ENCODE data around the gene IL23A.

DNA sequence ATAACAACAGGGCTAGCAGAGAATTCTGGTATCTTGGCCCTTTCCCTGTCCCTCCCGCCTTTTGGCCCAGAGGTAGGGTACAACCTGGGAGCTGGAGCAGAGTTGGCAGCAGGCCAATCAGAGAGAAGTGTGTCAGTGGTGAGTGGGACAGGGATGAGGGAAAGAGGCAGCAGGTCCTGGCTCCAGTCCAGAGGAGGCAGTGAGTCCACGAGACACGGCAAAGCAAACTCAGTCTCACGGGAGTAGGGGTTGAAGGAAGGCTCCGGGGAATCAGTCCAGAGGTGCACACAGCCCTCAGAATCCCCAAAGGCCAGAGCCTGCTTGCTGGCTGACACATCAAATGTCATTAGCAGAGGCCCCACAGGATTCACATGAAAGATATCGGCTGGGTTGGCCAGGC is 12.2 kb upstream of the IL23A start:
- TF ChIP-seq, protein P1, sequence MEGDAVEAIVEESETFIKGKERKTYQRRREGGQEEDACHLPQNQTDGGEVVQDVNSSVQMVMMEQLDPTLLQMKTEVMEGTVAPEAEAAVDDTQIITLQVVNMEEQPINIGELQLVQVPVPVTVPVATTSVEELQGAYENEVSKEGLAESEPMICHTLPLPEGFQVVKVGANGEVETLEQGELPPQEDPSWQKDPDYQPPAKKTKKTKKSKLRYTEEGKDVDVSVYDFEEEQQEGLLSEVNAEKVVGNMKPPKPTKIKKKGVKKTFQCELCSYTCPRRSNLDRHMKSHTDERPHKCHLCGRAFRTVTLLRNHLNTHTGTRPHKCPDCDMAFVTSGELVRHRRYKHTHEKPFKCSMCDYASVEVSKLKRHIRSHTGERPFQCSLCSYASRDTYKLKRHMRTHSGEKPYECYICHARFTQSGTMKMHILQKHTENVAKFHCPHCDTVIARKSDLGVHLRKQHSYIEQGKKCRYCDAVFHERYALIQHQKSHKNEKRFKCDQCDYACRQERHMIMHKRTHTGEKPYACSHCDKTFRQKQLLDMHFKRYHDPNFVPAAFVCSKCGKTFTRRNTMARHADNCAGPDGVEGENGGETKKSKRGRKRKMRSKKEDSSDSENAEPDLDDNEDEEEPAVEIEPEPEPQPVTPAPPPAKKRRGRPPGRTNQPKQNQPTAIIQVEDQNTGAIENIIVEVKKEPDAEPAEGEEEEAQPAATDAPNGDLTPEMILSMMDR (IDR thresholded peaks at IDR 0.05), result no peak
- TF ChIP-seq POLR2A (IDR thresholded peaks at IDR 0.05), result no peak

Data from thyroid gland (tissue), 4 donors.